K562 (cell line): Measurements from ENCODE around the gene GMPR. TPM values are rescaled to one million over a fixed set of nuclear protein-coding genes. Genes with fewer than 3 reads are reported as not detected.

ENCODE experiments used
- ATAC-seq: fragments of 200-7000 bp; cut with Tn5 transposase; 3 replicates; pipeline ENCODE4 v1.9.1; 2020; ENCODE audit warnings: moderate library complexity
- BruUV-seq: library from RNA; stranded (reverse); fragments of 400-500 nt; replicated peaks from 2 replicates; lab custom pipeline; 2021; lab: Mats Ljungman, UMichigan
- CTCF ChIA-PET: fragments of 300-600 bp; formaldehyde crosslinking; extraction: SDS; loops from one replicate; lab custom pipeline; 2021; ENCODE audit warnings: low intra/inter-chr PET ratio; lab: Yijun Ruan, JAX
- POLR2A ChIA-PET: fragments of 300-600, 350-650 bp; sonication (Branson Sonifier 250); formaldehyde crosslinking; extraction: SDS; loops from one replicate; lab custom pipeline; 2021; ENCODE audit warnings: antibody characterized with exemption, inconsistent platforms; lab: Yijun Ruan, JAX
- DNase-seq, 4 experiments: peaks; one replicate each; pipeline versions ENCODE4 v3.0.0 to v3.0.0-alpha.2; 2011 to 2018; ENCODE audit warnings: low spot score in 3 of 4, mixed read lengths in 3 of 4; ENCODE audit errors: extremely low read depth in 1 of 4
- FAIRE-seq: peaks from 2 replicates; lab custom pipeline; 2011; peaks lifted over from hg19 to GRCh38; lab: Jason Lieb, UNC
- H2AFZ ChIP-seq: 2 replicates; pipeline ENCODE4 v1.6.0; 2011; ENCODE audit warnings: low read depth, low read length, control low read depth, inconsistent platforms
- H3K27ac ChIP-seq: fragments of 200-600 bp; 3 replicates; pipeline ENCODE4 v1.8.0; 2011; ENCODE audit warnings: low read depth, mild to moderate bottlenecking, control low read depth, inconsistent platforms, low read length, moderate library complexity, mixed read lengths; ENCODE audit errors: extremely low read depth
- H3K27me3 ChIP-seq, 2 experiments: fragments of 300-600 bp in 1 of 2; 2 replicates in 1 of 2; 3 replicates in 1 of 2; pipeline versions ENCODE4 v1.6.0 to v1.8.0; 2011; ENCODE audit warnings: inconsistent platforms in 2 of 2, low read length in 2 of 2, mild to moderate bottlenecking in 1 of 2, mixed read lengths in 1 of 2, moderate library complexity in 1 of 2; ENCODE audit not compliant: control insufficient read depth in 2 of 2, insufficient read depth in 2 of 2
- H3K36me3 ChIP-seq: fragments of 300-600 bp; 3 replicates; pipeline ENCODE4 v1.8.0; 2011; ENCODE audit warnings: mild to moderate bottlenecking, low read length, inconsistent platforms; ENCODE audit not compliant: control insufficient read depth, insufficient read depth
- H3K4me1 ChIP-seq, 2 experiments: fragments of 200-600 bp in 1 of 2; replicated peaks in 1 of 2; 2 replicates in 1 of 2; 3 replicates in 1 of 2; pipeline versions ENCODE4 v1.5.1 to v1.8.0; 2011; ENCODE audit warnings: inconsistent platforms in 2 of 2, low read length in 2 of 2, mild to moderate bottlenecking in 1 of 2, mixed read lengths in 1 of 2, moderate library complexity in 1 of 2; ENCODE audit not compliant: control insufficient read depth in 2 of 2, insufficient read depth in 2 of 2
- H3K4me2 ChIP-seq: 2 replicates; pipeline ENCODE4 v1.6.1; 2011; ENCODE audit warnings: low read length, control low read depth, inconsistent platforms, mixed read lengths; ENCODE audit not compliant: insufficient read depth
- H3K4me3 ChIP-seq: fragments of 200-600 bp; sonication (generic), shearing (Covaris generic); 2 replicates; pipeline ENCODE4 v1.5.1; 2016; ENCODE audit warnings: control low read depth, inconsistent platforms
- H3K79me2 ChIP-seq: fragments of 200-600 bp; 3 replicates; pipeline ENCODE4 v1.8.0; 2011; ENCODE audit warnings: low read length, inconsistent platforms; ENCODE audit not compliant: control insufficient read depth, insufficient read depth
- H3K9ac ChIP-seq, 2 experiments: 2 replicates each; pipeline versions ENCODE4 v1.6.0 to v1.6.1; 2011; ENCODE audit warnings: low read depth in 2 of 2, low read length in 2 of 2, control low read depth in 1 of 2, inconsistent platforms in 1 of 2, mild to moderate bottlenecking in 1 of 2, mixed read lengths in 1 of 2; ENCODE audit not compliant: insufficient read depth in 1 of 2
- H3K9me1 ChIP-seq: one replicate; pipeline ENCODE4 v1.6.0; 2011; ENCODE audit warnings: inconsistent platforms, mild to moderate bottlenecking, low read length, moderate library complexity; ENCODE audit not compliant: control insufficient read depth, insufficient read depth
- H3K9me3 ChIP-seq: replicated peaks from 2 replicates; pipeline ENCODE4 v1.5.1; 2011; ENCODE audit warnings: low read depth, low read length, inconsistent platforms; ENCODE audit not compliant: control insufficient read depth, insufficient read depth
- H4K20me1 ChIP-seq: replicated peaks from 2 replicates; pipeline ENCODE4 v1.6.1; 2011; ENCODE audit warnings: low read length, inconsistent platforms, mixed read lengths; ENCODE audit not compliant: control insufficient read depth, insufficient read depth
- ARNT ChIP-seq, 2 experiments: fragments of 450-650 bp; IDR thresholded peaks; 2 replicates each; pipeline ENCODE4 v1.6.1; 2016; ENCODE audit warnings: mild to moderate bottlenecking in 1 of 2
- CREB1 ChIP-seq, 2 experiments: sonication (generic) in 1 of 2; formaldehyde crosslinking in 1 of 2; IDR thresholded peaks; 2 replicates each; pipeline versions ENCODE4 v1.6.1 to v1.8.0; 2012 to 2022; ENCODE audit warnings: inconsistent platforms in 1 of 2, mild to moderate bottlenecking in 1 of 2, missing genetic modification reagents in 1 of 2, moderate library complexity in 1 of 2
- LARP7 ChIP-seq: fragments of 450-650 bp; IDR thresholded peaks from 2 replicates; pipeline ENCODE4 v1.6.1; 2016
- MTF1 ChIP-seq: fragments of 250-450 bp; sonication (Bioruptor Pico); IDR thresholded peaks from 2 replicates; pipeline ENCODE4 v1.9.0; 2021; ENCODE audit warnings: moderate library complexity, mild to moderate bottlenecking, inconsistent platforms, borderline replicate concordance
- POLR2AphosphoS5 ChIP-seq: IDR thresholded peaks from 2 replicates; pipeline ENCODE4 v1.6.1; 2011; ENCODE audit warnings: mild to moderate bottlenecking, low read depth, low read length, moderate library complexity; ENCODE audit not compliant: control insufficient read depth, insufficient read depth
- POLR2G ChIP-seq: fragments of 200-400 bp; formaldehyde crosslinking; IDR thresholded peaks from 2 replicates; pipeline ENCODE4 v1.6.1; 2017; ENCODE audit warnings: low read depth, mild to moderate bottlenecking, antibody characterized with exemption, low read length, moderate library complexity
- SNIP1 ChIP-seq: fragments of 450-650 bp; IDR thresholded peaks from 2 replicates; pipeline ENCODE4 v1.7.1; 2017; ENCODE audit warnings: low read depth, mild to moderate bottlenecking
- TAF9B ChIP-seq: fragments of 450-650 bp; IDR thresholded peaks from 2 replicates; pipeline ENCODE4 v1.6.1; 2018; ENCODE audit warnings: mild to moderate bottlenecking; ENCODE audit not compliant: partially characterized antibody
- YY1 ChIP-seq, 3 experiments: IDR thresholded peaks; 2 replicates each; pipeline ENCODE4 v1.6.1; 2011; ENCODE audit warnings: low read length in 2 of 3, mild to moderate bottlenecking in 2 of 3, moderate library complexity in 2 of 3, borderline replicate concordance in 1 of 3, control low read depth in 1 of 3, low read depth in 1 of 3; ENCODE audit not compliant: insufficient read depth in 3 of 3, insufficient replicate concordance in 2 of 3, control insufficient read depth in 1 of 3, insufficient read length in 1 of 3; ENCODE audit errors: extremely low read depth in 1 of 3
- ZBTB7A ChIP-seq: IDR thresholded peaks from 2 replicates; pipeline ENCODE4 v1.6.1; 2011; ENCODE audit warnings: low read depth, mild to moderate bottlenecking, low read length, moderate library complexity, borderline replicate concordance; ENCODE audit not compliant: control insufficient read depth
- ZSCAN32 ChIP-seq: fragments of 450-650 bp; formaldehyde crosslinking; IDR thresholded peaks from 2 replicates; pipeline ENCODE4 v1.4.0; 2020; ENCODE audit warnings: mild to moderate bottlenecking, moderate library complexity
- WGBS: fragments of 100-300 bp; shearing (Covaris generic); methylation state at CpG from one replicate; pipeline ENCODE4 v1.1.6; 2016; ENCODE audit warnings: low coverage, mixed read lengths; ENCODE audit not compliant: insufficient coverage; ENCODE audit errors: missing lambda C conversion rate; 5-methylcytosine and 5-hydroxymethylcytosine counted together
- in situ Hi-C: fragments of 300-500 bp; cut with MboI; formaldehyde crosslinking; loops from 4 replicates; pipeline ENCODE4 v1.15.0; 2018; ENCODE audit warnings: inconsistent platforms, mixed read lengths
- intact Hi-C: fragments of 100-400 bp; cut with micrococcal nuclease; formaldehyde crosslinking; loops from 2 replicates; pipeline ENCODE4 v1.14.2; 2022
- polyA plus RNA-seq, 8 experiments: library from polyadenylated mRNA; depleted of rRNA in 4 of 8; stranded (reverse) in 5 of 8; unstranded in 3 of 8; fragments of >200 nt; fragmentation: Nextera tagmentation in 2 of 8; fragmentation: Illumina TruSeq in 1 of 8; extraction: Ambion mirVana in 2 of 8; extraction: Trizol in 1 of 8; gene quantifications; 2 replicates each; pipeline versions ENCODE4 v1.2.1 to v1.2.3, GENCODE V29; 2011 to 2014; ENCODE audit warnings: inconsistent platforms in 1 of 8, missing spikeins in 1 of 8
- total RNA-seq, 7 experiments: library from RNA; depleted of rRNA in 6 of 7; stranded (reverse); fragments of >200 nt in 6 of 7; fragmentation: Illumina TruSeq in 2 of 7; extraction: Trizol in 2 of 7; gene quantifications; 2 replicates each; pipeline versions ENCODE4 v1.2.1 to v1.2.3, GENCODE V29; 2011 to 2021; ENCODE audit warnings: low replicate concordance in 1 of 7
- TF ChIP-seq, protein P1 (sequence below): fragments of 250-450 bp; sonication (Bioruptor Pico); IDR thresholded peaks from 2 replicates; pipeline ENCODE4 v1.8.0; 2021; ENCODE audit warnings: mild to moderate bottlenecking, moderate library complexity
- TF ChIP-seq, protein P2 (sequence below), 2 experiments: fragments of 250-450 bp in 1 of 2; fragments of 450-650 bp in 1 of 2; sonication (Bioruptor Pico) in 1 of 2; IDR thresholded peaks; 2 replicates each; pipeline versions ENCODE4 v1.6.1 to v1.8.0; 2016 to 2021; ENCODE audit warnings: mild to moderate bottlenecking in 2 of 2, moderate library complexity in 2 of 2, missing compliant biosample characterization in 1 of 2, missing genetic modification characterization in 1 of 2
- TF ChIP-seq, protein P3 (sequence below): fragments of 250-450 bp; sonication (Bioruptor Pico); IDR thresholded peaks from 2 replicates; pipeline ENCODE4 v1.5.0; 2021
- TF ChIP-seq, protein P4 (sequence below): fragments of 250-450 bp; sonication (Bioruptor Pico); IDR thresholded peaks from 2 replicates; pipeline ENCODE4 v1.4.0; 2020; ENCODE audit warnings: borderline replicate concordance

Gene GMPR
- total and polyA plus RNA-seq, 9 of the 15 experiments (the other 6 are each of a cell fraction or from before 2014, with no cell fraction given) = 34.6 to 83.7 (median 49.8) TPM

DNA sequence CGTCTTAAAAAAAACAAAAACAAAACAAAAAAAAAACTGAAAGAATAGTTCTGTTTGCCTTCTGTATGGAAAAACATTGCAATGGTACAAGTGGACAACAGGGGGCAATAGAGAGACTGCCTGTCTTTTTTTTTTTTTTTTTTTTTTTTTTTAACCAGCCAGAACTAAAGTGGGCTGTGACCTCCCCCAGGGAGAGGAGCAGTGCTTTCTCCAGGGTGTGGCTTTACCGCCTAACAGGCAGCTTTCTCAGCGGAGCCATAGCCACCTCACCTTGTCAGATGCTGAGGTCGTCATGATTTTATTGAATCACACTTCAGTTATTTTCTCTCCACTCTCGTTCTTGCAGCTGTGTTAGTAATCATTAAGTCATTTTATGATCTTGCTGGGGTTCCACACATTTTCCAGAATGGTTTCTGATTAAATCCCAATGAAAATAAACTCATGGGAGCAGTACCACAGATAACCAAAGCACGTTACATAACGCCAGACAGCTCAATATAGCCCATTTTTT, 78.4 kb downstream of the GMPR start:
- H3K9me1 ChIP-seq = no peaks in the 10 kb centered on the region
- peak; percentile 83 to 91 (median 88) for DNase-seq
- no peak overlapping the region for H3K9ac ChIP-seq
- no peak overlapping the region for H3K4me3 ChIP-seq
- H3K36me3 ChIP-seq = no peaks in the 10 kb centered on the region
- H3K9me3 ChIP-seq = no peaks in the 10 kb centered on the region
- H2AFZ ChIP-seq = peak overlapping the region; percentile 53; the same call in 1 of the 2 replicates
- BruUV-seq = no TSS peak
- intact Hi-C loops (loop anchor here (2.0 kb wide), 1 partner anchor 14 kb away; no protein-coding TSS in a partner anchor), in situ Hi-C loops (no loop called here)
- ChIA-PET POLR2A (interaction anchor here (0.7 kb wide), 1 partner anchor 93 kb away, joined by 4 read pairs; no protein-coding TSS in a partner anchor), CTCF (interaction anchor here (0.6 kb wide), 1 partner anchor 1501 kb away, joined by 3 read pairs; no protein-coding TSS in a partner anchor)
- no peaks in the 10 kb centered on the region for H4K20me1 ChIP-seq
- no peak overlapping the region for H3K27ac ChIP-seq
- peak overlapping the region; percentile 40; the same call in 1 of the 2 replicates for H3K4me2 ChIP-seq
- no peaks in the 10 kb centered on the region; a peak in 1 of 5 replicates for H3K27me3 ChIP-seq
- ATAC-seq = peak; percentile 84
- FAIRE-seq = peak; percentile 81
- WGBS = 32% methylated on average over 7 of the region's 7 CpGs
- H3K79me2 ChIP-seq = no peaks in the 10 kb centered on the region
- H3K4me1 ChIP-seq = peaks cover 18 to 34% of the 10 kb centered on the region in 2 experiments; a peak in 4 of 5 replicates
- peak; percentile 72; the same call in 1 of the 2 replicates for TF ChIP-seq ZBTB7A
- TF ChIP-seq TAF9B = no peak
- TF ChIP-seq POLR2G = no peak
- TF ChIP-seq, protein P1, sequence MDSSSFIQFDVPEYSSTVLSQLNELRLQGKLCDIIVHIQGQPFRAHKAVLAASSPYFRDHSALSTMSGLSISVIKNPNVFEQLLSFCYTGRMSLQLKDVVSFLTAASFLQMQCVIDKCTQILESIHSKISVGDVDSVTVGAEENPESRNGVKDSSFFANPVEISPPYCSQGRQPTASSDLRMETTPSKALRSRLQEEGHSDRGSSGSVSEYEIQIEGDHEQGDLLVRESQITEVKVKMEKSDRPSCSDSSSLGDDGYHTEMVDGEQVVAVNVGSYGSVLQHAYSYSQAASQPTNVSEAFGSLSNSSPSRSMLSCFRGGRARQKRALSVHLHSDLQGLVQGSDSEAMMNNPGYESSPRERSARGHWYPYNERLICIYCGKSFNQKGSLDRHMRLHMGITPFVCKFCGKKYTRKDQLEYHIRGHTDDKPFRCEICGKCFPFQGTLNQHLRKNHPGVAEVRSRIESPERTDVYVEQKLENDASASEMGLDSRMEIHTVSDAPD (CRISPR knock-in tag) = no peak
- no peak for TF ChIP-seq ZSCAN32
- TF ChIP-seq, protein P2, sequence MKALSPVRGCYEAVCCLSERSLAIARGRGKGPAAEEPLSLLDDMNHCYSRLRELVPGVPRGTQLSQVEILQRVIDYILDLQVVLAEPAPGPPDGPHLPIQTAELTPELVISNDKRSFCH (CRISPR knock-in tag; IDR thresholded peaks at IDR 0.05) = no peak
- TF ChIP-seq, protein P2 (tag; IDR thresholded peaks at IDR 0.05) = no peak
- TF ChIP-seq, protein P3, sequence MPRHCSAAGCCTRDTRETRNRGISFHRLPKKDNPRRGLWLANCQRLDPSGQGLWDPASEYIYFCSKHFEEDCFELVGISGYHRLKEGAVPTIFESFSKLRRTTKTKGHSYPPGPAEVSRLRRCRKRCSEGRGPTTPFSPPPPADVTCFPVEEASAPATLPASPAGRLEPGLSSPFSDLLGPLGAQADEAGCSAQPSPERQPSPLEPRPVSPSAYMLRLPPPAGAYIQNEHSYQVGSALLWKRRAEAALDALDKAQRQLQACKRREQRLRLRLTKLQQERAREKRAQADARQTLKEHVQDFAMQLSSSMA (CRISPR knock-in tag) = no peak
- no peak for TF ChIP-seq LARP7
- TF ChIP-seq YY1 (IDR thresholded peaks at IDR 0.05; ENCODE audit: borderline replicate concordance in 1 of 3, control insufficient read depth in 1 of 3, extremely low read depth in 1 of 3, insufficient read depth in 3 of 3, insufficient read length in 1 of 3, insufficient replicate concordance in 2 of 3, low read depth in 1 of 3, low read length in 2 of 3) = peak in 1 of 3 experiments; percentile 19
- no peak for TF ChIP-seq POLR2AphosphoS5
- no peak for TF ChIP-seq MTF1
- TF ChIP-seq SNIP1 = no peak
- 0 out of 4 replicates have a peak, but pooled peaks of 1 of the 2 experiments have one; percentile 24 for TF ChIP-seq ARNT (IDR thresholded peaks at IDR 0.05)
- 0 out of 2 replicates have a peak, but pooled peaks have one; percentile 4 for TF ChIP-seq CREB1 (IDR thresholded peaks at IDR 0.05)
- TF ChIP-seq CREB1 (CRISPR knock-in tag; IDR thresholded peaks at IDR 0.05) = no peak
- TF ChIP-seq, protein P4, sequence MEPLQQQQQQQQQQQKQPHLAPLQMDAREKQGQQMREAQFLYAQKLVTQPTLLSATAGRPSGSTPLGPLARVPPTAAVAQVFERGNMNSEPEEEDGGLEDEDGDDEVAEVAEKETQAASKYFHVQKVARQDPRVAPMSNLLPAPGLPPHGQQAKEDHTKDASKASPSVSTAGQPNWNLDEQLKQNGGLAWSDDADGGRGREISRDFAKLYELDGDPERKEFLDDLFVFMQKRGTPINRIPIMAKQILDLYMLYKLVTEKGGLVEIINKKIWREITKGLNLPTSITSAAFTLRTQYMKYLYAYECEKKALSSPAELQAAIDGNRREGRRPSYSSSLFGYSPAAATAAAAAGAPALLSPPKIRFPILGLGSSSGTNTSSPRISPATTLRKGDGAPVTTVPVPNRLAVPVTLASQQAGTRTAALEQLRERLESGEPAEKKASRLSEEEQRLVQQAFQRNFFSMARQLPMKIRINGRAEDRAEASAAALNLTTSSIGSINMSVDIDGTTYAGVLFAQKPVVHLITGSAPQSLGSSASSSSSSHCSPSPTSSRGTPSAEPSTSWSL (CRISPR knock-in tag) = no peak
